GM18520 (cell line): ENCODE data around the gene LITAFD.
A peak's percentile ranks its signal among the peaks of the same experiment; 100 is the strongest.
"Not testable (repeated sequence)": the region's sequence is repeated elsewhere in the genome, so short reads cannot be mapped to it uniquely, and the experiment has no call there.

Experiments used
- ATAC-seq: cut with Tn5 transposase; IDR thresholded peaks from one replicate; pipeline ENCODE4 v1.9.1; 2021; ENCODE audit not compliant: unreplicated experiment

LITAFD gene

GRCh38 chr16:8872071-8872470, 10.1 kb upstream of the LITAFD start:
- no peak for ATAC-seq

- no peak for ATAC-seq
Observed at GRCh38 chr16:8872967-8873865, 8.9 kb upstream of the LITAFD start.

GRCh38 chr16:8873866-8874195, 8.3 kb upstream of the LITAFD start:
- not testable (repeated sequence) for ATAC-seq

- ATAC-seq = no peak
Observed at GRCh38 chr16:8874388-8874787, 7.8 kb upstream of the LITAFD start.

- not testable (repeated sequence) for ATAC-seq
Observed at GRCh38 chr16:8875317-8875716, 6.8 kb upstream of the LITAFD start.

- ATAC-seq = no peak
Observed at GRCh38 chr16:8877894-8878522, 4.1 kb upstream of the LITAFD start.

- ATAC-seq = no peak
Observed at GRCh38 chr16:8878523-8878911, 3.6 kb upstream of the LITAFD start.

- no peak for ATAC-seq
Observed at GRCh38 chr16:8880839-8881510, 1.2 kb upstream of the LITAFD start.

GRCh38 chr16:8882725-8883377, 700 bp downstream of the LITAFD start:
- no peak for ATAC-seq

GRCh38 chr16:8885674-8886592, 3.8 kb downstream of the LITAFD start:
- no peak for ATAC-seq

GRCh38 chr16:8886593-8887430, 4.7 kb downstream of the LITAFD start:
- ATAC-seq = no peak

GRCh38 chr16:8887431-8887765, 5.2 kb downstream of the LITAFD start:
- ATAC-seq = no peak

GRCh38 chr16:8887952-8888560, 5.9 kb downstream of the LITAFD start:
- ATAC-seq = no peak

GRCh38 chr16:8888951-8889892, 7.1 kb downstream of the LITAFD start:
- ATAC-seq = no peak

- no peak for ATAC-seq
Observed at GRCh38 chr16:8889893-8890548, 7.9 kb downstream of the LITAFD start.

- ATAC-seq = no peak
Observed at GRCh38 chr16:8890549-8890921, 8.4 kb downstream of the LITAFD start.

GRCh38 chr16:8892101-8892575, 10.0 kb downstream of the LITAFD start:
- ATAC-seq = peak; percentile 5

GRCh38 chr16:8893426-8893825, 11.3 kb downstream of the LITAFD start:
- no peak for ATAC-seq
